Measurements from ENCODE around the gene RNF5. TPM values are rescaled to one million over a fixed set of nuclear protein-coding genes. Genes with fewer than 3 reads are reported as not detected.

RNF5 gene
- total and polyA plus RNA-seq, 9 of the 15 experiments (the other 6 are each of a cell fraction or from before 2014, with no cell fraction given): 62.2 to 245 (median 129) TPM

GRCh38 chr6:32178547-32179440, 589 bp downstream of the RNF5 start (continued):
- TF ChIP-seq TSHZ1 (CRISPR knock-in tag; IDR thresholded peaks at IDR 0.05) (no peak), SMARCA5 (IDR thresholded peaks at IDR 0.05) (no peak), ZNF121 (CRISPR knock-in tag; conservative IDR thresholded peaks at IDR 0.05) (no peak), ID3 (CRISPR knock-in tag; IDR thresholded peaks at IDR 0.05) (no peak), ID3 (tag; IDR thresholded peaks at IDR 0.05) (no peak), PHB2 (IDR thresholded peaks at IDR 0.05; ENCODE audit: low read depth) (0 out of 2 replicates have a peak, but pooled peaks have one; percentile 20), ATF3 (IDR thresholded peaks at IDR 0.05) (no peak), ATF3 (CRISPR knock-in tag; conservative IDR thresholded peaks at IDR 0.05) (no peak), PML (IDR thresholded peaks at IDR 0.05; ENCODE audit: low read length) (no peak), U2AF2 (optimal IDR thresholded peaks at IDR 0.05; ENCODE audit: low read depth, low read length) (no peak), EWSR1 (IDR thresholded peaks at IDR 0.05; ENCODE audit: borderline replicate concordance, low read depth, partially characterized antibody) (no peak), ZBTB8A (IDR thresholded peaks at IDR 0.05; ENCODE audit: partially characterized antibody) (no peak), EHMT2 (IDR thresholded peaks at IDR 0.05) (no peak), RBFOX2 (IDR thresholded peaks at IDR 0.05; ENCODE audit: low read depth, low read length) (no peak), NELFE (IDR thresholded peaks at IDR 0.05; ENCODE audit: insufficient read depth, insufficient read length) (no peak), FOXK1 (CRISPR knock-in tag; IDR thresholded peaks at IDR 0.05; ENCODE audit: borderline replicate concordance) (no peak), SMAD1 (IDR thresholded peaks at IDR 0.05; ENCODE audit: low read depth, low read length, partially characterized antibody) (no peak), ETS1 (conservative IDR thresholded peaks at IDR 0.05; ENCODE audit: control insufficient read depth, low read depth, low read length) (no peak)

All from K562 (cell line).